ENCODE data around the gene KIFC3. TPM values are rescaled to one million over a fixed set of nuclear protein-coding genes. Genes with fewer than 3 reads are reported as not detected.
"Not testable (repeated sequence)": the region's sequence is repeated elsewhere in the genome, so short reads cannot be mapped to it uniquely, and the experiment has no call there.

Gene KIFC3
- total RNA-seq, 1 experiment from 2014 or later, result 11.8 TPM

DNA sequence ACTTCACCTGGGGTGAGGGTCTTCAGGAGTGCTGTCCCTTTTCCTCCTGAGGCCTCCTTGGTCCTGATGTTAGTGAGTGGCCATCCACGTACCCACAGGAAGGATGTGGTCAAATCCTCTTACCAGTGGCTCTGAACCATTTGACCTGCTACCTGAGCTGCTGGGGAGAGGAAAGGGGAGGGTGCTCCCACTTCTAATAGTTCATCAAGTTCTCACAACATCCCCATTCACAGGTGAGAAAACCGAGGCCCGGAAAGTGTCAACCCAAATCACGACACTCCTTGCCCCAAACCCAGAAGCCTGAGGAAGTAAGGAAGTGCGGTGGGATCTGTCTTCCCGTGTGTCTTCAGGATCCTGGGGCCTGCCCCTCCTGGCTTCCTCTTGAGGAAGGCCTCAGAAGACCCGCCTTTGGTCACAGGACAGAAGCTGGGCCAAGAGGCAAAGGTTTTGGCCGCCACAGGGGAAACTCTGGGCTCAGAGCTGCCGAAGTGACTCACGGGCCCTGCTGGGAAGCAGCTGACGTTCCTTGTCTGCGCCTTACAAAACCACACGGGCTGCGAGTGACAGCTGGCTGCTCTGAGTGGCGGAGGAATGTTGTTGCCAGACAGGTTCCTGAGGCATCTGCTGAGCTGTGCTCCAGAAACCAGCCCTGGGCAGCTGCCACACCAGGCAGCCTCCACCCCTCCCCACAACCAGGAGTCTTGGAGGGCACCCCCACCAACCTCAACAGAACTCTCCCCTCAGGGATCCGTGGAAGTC is 13.9 kb upstream of the KIFC3 start:
- Histone ChIP-seq H3K27ac (peak overlapping the region; percentile 76), H3K4me3 (no peak overlapping the region), H3K4me1 (peaks cover 21% of the 10 kb centered on the region), H3K27me3 (no peaks in the 10 kb centered on the region), H3K9me3 (replicated peaks) (no peaks in the 10 kb centered on the region), H3K36me3 (no peaks in the 10 kb centered on the region)
- peak; percentile 97 to 98 for DNase-seq

DNA sequence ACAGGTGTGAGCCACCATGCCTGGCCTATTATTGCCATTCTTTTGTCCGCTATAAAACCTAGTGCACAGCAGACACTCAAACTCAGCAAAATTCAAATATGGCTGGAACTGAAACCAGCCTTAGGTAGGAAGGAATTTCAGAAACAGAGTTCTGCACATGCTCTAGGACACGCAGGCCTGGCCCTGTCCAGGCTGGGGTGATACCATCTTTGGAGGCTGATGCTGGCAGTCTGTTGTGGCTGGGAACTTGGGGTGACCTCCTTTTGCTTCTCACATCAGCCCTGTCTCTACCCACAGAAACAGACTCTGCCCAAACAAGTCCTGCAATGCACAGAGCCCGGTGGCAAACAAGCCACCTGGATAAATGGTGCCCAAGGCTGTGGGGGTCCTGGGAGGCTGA is 12.6 kb upstream of the KIFC3 start:
- Histone ChIP-seq H3K4me1 (peaks cover 32% of the 10 kb centered on the region), H3K9me3 (replicated peaks) (no peaks in the 10 kb centered on the region), H3K4me3 (no peak overlapping the region)

DNA sequence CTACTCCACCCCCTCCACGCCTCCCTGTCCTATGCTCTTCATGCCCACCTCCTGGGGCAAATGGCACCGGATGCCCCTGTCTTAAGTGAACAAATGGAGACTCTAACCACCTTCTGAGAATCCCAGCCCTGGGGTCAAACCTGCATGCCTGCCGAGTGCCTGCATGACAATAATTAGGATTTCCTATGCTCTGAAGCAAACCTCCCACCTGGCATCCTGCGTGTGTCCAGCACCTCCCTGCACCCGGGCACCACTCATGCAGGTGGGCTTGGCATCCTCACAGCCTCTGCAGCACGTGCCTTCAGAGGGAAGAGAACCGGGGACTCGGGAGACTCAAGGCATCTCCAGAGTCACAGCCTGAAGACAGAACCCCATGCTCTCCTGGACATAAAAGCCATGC is 11.2 kb upstream of the KIFC3 start:
- H3K27ac ChIP-seq, result no peak overlapping the region
- peaks cover 39% of the 10 kb centered on the region for H3K4me1 ChIP-seq

More for the DNA sequence above, 12.6 kb upstream of the KIFC3 start:
- no peak for DNase-seq
- H3K36me3 ChIP-seq, result no peaks in the 10 kb centered on the region
- H3K27me3 ChIP-seq, result no peaks in the 10 kb centered on the region
- no peak overlapping the region for H3K27ac ChIP-seq

DNA sequence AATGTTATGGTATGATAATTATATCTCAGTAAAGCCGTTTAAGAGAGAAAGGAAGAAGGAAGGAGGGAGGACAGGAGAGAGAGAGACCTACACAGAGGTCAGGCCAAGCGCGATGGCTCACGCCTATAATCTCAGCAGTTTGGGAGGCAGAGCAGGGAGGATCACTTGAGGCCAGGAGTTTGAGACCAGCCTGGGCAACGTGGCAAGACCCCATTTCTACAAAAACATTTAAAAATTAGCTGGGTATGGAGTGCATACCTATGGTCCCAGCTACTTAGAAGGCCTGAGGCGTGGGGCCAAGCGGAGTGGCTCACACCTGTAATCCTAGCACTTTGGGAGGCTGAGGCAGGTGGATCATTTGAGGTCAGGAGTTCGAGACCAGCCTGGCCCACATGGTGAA is 9.0 kb upstream of the KIFC3 start:
- peaks cover 43% of the 10 kb centered on the region for H3K4me1 ChIP-seq
- not testable (repeated sequence) for DNase-seq; H3K4me3 ChIP-seq; H3K27ac ChIP-seq; H3K36me3 ChIP-seq; H3K9me3 ChIP-seq (replicated peaks); H3K27me3 ChIP-seq

More for the DNA sequence above, 11.2 kb upstream of the KIFC3 start:
- Histone ChIP-seq H3K9me3 (replicated peaks) (no peaks in the 10 kb centered on the region), H3K27me3 (no peaks in the 10 kb centered on the region), H3K4me3 (no peak overlapping the region), H3K36me3 (no peaks in the 10 kb centered on the region)
- no peak for DNase-seq

DNA sequence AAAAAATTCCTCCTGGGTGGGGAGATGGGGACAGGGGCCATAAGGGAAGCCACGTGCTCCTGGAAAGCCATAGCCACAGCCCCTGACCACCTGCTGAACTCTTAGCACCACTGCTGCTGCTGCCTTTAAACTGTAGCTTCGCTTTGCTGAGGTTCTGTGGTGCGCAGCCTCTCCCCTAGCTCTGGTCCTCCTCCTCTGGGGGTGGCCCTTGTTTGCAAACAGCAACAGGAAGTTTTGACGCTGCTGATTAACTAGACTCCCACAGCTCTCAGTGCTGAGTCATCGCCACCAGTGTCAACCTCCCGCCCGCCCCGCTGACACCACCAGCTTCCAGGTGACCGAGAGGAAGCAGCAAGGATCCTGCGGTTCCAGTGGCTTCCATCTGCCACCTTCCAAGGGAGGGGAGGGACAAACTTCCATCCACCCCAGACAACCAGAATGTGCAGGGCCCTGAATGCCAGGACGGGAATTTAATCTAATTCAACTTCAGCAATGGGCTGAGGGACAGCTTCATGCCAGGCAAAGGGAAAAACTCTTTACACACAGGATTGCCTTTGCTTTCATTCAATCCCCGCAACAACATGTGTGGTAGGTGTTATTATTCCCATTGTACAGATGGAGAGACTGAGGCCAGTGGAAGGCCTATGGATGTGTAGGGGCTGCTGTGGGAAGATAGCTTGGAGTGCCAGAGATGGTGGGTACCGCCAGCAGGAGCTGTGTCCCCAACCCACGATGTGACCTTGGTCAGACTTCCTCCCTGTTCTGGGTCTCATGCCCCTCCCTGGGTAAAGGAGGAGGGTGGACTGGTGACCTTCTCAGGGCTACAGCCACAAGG is 8.1 kb upstream of the KIFC3 start:
- Histone ChIP-seq H3K4me3 (no peak overlapping the region), H3K27ac (0 out of 2 replicates have a peak overlapping the region, but pooled peaks have one; percentile 7), H3K27me3 (no peaks in the 10 kb centered on the region), H3K4me1 (peaks cover 35% of the 10 kb centered on the region), H3K9me3 (replicated peaks) (no peaks in the 10 kb centered on the region), H3K36me3 (no peaks in the 10 kb centered on the region)
- peak; percentile 74 to 76 for DNase-seq

DNA sequence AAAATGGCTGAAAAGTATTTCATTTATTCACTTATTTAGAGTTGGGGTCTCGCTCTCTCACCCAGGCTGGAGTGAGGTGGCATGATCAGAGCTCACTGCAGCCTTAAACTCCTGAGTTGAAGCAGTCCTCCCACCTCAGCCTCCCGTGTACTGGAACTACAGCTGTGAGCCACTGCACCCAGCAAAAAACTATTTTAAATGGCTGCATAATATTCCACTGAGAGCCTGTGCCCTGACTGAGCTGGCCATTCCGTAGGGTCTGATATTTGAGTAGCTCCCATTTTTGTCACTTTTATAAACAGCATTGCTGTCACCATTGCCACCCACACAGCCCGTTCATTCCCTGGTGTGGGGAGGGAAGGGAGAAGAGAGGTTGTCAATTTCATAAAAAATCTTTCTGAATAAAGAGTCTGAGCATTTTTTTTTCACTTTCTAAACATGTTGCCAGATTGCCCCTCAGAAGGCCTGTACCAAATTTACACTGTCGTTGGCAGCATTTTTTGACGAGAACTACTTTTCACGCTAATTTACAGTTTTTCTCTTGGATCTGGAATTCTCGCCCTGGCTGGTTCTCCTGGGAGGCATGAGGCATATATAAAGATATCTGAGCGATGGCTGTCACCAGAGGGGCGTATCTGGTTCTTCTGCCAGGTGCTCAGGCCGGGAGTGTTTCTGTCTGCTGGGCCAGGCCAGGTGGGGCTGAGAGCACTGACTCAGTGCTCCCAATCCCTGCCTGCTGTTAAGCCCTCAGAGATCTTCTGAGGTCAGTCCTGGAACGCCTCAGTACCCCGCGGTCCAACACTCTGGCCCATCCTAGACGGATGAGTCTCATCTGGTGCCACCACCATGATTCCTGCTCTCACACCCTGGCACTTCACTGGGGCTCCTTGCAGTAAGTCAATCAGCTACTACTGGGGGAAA is 7.2 kb upstream of the KIFC3 start:
- Histone ChIP-seq H3K27me3 (no peaks in the 10 kb centered on the region), H3K27ac (no peak overlapping the region), H3K36me3 (no peaks in the 10 kb centered on the region), H3K9me3 (replicated peaks) (no peaks in the 10 kb centered on the region), H3K4me3 (no peak overlapping the region), H3K4me1 (peaks cover 34% of the 10 kb centered on the region)
- no peak for DNase-seq

DNA sequence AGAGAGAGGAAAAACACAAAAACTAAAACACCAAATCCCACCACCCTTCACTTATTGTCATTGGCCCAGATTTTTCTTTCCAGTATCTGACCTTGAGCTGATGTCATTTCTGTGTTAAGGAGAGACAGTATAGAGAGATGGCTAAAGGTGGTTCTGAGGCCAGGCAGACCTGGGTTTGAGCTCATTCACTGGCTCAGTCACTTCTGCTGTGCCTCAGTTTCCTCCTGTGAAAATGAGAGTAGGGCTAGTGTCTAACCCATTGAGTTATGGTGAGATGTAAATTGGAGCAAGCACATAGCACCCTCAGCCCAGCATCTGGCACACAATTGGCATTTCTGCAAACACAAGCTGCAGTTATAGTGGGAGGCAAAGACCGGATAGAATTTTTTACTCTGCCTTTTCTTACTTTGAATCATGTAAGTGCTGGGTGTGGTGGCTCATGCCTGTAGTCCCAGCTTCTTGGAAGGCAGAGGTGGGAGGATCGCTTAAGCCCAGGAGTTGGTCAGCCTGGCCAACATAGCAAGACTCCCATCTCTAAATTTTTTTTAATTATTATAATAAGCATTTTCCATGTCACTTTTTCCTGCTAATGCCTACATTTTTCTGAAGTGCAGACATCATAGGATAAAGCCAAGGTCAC is 6.4 kb upstream of the KIFC3 start:
- peaks cover 40% of the 10 kb centered on the region for H3K4me1 ChIP-seq
- no peak overlapping the region for H3K4me3 ChIP-seq
- H3K9me3 ChIP-seq (replicated peaks), result no peaks in the 10 kb centered on the region
- no peaks in the 10 kb centered on the region for H3K36me3 ChIP-seq
- DNase-seq, result no peak
- H3K27me3 ChIP-seq, result no peaks in the 10 kb centered on the region
- H3K27ac ChIP-seq, result no peak overlapping the region

DNA sequence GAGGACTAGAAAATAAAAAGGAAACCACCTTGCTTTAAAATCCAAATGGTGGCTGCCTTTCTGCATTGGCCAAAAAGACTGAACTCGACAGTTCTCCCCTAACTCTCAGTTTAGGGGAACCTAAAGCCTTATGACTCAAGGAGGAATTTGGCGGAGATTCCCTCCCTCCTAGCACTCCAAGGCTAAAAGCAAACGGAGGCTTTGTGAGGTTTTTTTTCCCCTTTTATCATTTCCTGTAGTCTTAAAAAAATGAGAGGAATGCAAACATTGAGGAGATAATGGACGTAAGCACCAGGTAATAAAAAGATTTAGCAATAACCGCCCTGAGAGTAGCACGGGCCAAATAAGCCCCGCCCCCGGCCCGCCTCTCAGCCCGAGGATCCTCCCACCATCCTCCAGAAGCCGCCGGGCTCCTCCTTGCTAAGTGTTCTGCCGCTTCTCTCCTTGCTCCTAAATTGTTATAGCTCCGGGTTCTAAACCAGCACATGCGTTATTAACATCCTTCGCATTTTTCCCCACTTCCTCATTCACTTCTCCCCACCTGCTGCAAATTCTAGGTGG is 5.8 kb upstream of the KIFC3 start:
- Histone ChIP-seq H3K4me1 (peaks cover 46% of the 10 kb centered on the region), H3K27me3 (no peaks in the 10 kb centered on the region), H3K36me3 (no peaks in the 10 kb centered on the region), H3K4me3 (0 out of 2 replicates have a peak overlapping the region, but pooled peaks have one; percentile 17), H3K27ac (no peak overlapping the region), H3K9me3 (replicated peaks) (no peaks in the 10 kb centered on the region)
- peak; percentile 68 to 79 for DNase-seq

DNA sequence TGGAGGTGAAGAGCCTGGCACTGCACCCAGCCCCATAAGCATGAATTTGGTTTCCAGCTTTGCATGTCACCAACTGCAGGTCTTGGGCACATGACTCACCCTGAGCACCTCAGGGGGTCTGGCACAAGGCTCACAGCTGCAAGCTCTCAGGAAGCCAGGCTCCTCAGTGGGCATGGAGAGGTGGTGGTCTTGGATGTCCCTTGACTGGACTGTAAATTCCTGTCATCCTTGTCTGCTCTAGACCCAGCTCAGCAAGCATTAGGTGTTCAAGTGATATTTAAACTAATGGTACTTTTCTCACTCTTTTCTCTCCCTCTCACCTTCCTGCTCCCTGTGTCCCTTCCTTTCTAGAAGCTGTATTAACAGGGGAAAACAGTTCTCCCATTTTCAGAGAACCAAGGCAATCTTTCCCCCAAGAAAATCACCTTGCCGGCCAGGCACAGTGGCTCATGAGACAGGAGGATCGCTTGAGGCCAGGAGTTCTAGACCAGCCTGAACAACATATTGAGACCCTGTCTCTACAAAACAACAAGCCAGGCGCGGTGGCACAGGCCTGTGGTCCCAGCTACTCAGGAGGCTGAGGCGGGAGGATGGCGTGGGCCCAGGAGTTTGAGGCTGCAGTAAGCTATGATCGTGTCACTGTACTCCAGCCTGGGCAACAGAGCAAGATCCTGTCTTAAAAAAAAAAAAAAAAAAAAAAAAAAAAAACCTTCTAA is 5.1 kb upstream of the KIFC3 start:
- no peaks in the 10 kb centered on the region for H3K27me3 ChIP-seq
- H3K4me1 ChIP-seq, result peaks cover 45% of the 10 kb centered on the region
- H3K4me3 ChIP-seq, result no peak overlapping the region
- peak; percentile 51 to 52 for DNase-seq
- H3K36me3 ChIP-seq, result no peaks in the 10 kb centered on the region
- H3K9me3 ChIP-seq (replicated peaks), result no peaks in the 10 kb centered on the region
- no peak overlapping the region for H3K27ac ChIP-seq

DNA sequence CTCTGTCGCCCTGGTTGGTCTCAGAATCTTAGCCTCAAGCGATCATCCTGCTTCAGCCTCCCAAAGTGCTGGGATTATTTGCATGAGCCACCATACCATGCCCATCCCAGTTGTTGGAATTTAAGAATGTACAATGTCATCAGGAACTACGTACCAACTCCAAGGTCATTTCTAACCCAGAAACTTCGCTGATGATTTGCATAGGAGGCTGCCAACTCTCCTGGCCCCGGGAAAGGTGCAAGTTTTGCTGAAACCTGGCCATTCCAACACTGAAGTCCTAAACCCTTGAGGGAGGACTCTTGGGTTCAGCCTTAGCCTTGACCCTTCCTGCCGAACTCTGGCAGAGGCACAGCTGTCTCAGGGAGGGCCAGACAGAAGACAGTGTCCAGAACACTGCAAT is 2.9 kb upstream of the KIFC3 start:
- H3K27ac ChIP-seq, result no peak overlapping the region
- peaks cover 49% of the 10 kb centered on the region for H3K4me1 ChIP-seq
- no peak for DNase-seq
- no peaks in the 10 kb centered on the region for H3K36me3 ChIP-seq
- no peaks in the 10 kb centered on the region for H3K9me3 ChIP-seq (replicated peaks)
- no peaks in the 10 kb centered on the region for H3K27me3 ChIP-seq
- H3K4me3 ChIP-seq, result no peak overlapping the region

DNA sequence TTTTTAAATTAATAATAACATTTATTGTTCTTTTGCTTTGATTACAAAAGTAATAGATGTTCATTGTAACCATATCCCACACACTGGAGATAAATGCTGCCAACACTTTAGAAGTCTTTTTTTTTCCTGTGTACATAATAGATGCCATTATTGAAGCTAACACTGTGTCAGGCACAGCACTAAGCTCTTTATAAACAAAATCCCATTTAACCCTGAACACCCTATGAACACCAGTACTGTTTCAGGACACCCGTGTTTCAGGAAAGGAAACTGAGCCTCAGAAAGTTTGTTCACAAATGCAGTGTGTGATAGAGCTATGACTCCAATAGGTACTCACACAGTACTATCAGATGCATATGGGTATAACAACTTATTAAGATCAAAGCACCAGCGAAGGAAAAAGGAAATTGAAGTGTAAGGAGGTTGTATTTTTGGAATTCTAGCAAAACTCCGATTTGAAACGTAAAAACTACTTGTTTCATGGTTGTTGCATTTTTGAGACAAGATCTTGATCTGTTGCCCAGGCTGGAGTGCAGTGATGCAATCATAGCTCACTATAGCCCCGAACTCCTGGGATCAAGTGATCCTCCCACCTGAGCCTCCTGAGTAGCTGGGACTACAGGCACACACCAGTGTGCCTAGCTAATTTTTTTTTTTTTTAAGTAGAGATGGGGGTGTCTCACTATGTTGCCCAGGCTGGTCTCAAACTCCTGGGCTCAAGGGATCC is 2.0 kb upstream of the KIFC3 start:
- no peak for DNase-seq
- Histone ChIP-seq H3K36me3 (no peaks in the 10 kb centered on the region), H3K9me3 (replicated peaks) (no peaks in the 10 kb centered on the region), H3K27me3 (no peaks in the 10 kb centered on the region), H3K4me1 (peaks cover 49% of the 10 kb centered on the region), H3K4me3 (no peak overlapping the region), H3K27ac (no peak overlapping the region)

DNA sequence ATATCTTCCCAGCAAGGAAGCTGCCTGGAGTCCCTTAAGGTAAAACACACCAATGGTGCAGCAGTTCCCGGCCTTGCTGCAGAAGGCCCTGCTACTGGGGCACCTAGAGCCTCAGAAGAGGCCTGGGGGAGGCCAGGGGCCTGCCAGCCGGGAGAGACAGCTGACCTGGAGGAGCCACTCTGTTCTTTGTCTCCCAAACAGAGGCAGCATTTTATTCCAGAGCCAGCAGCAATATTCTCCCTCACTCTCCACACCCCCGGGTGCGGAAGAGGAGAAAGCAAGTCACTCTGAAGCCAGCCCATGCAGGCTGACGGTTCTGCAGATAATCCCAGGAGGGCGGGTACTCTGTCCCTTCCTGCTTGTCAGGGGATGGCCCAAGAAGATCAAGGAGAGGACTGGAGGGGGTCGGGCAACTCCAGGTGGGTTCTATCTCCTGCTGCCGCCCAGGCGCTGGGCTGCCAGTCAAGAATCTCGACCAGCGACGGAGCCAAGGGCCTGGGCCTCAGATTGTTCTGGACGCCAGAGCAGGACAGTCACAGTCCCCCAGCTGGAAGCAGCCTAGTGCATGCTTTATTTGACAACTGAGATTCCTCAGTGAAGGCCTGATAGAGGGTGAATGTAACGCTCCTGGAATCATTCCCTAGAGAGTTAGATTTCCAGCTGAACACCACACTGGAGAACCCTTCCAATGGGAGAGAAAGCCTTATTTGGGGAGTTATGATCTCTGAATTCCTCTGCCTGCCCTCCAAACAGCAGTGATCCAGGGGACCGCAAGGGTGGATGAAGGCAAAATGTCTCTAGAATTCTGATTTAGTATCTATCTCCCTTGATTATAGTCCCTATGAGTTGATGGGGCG is 1.1 kb upstream of the KIFC3 start:
- DNase-seq, result peak; percentile 54 to 71
- H3K36me3 ChIP-seq, result no peaks in the 10 kb centered on the region
- peaks cover 49% of the 10 kb centered on the region for H3K4me1 ChIP-seq
- peak overlapping the region; percentile 77 for H3K4me3 ChIP-seq
- no peaks in the 10 kb centered on the region for H3K27me3 ChIP-seq
- H3K9me3 ChIP-seq (replicated peaks), result no peaks in the 10 kb centered on the region
- peak overlapping the region; percentile 11; the same call in 1 of the 2 replicates for H3K27ac ChIP-seq
